ENCODE data around the gene PGK2. TPM values are rescaled to one million over a fixed set of nuclear protein-coding genes. Genes with fewer than 3 reads are reported as not detected.
"Not testable (repeated sequence)": the region's sequence is repeated elsewhere in the genome, so short reads cannot be mapped to it uniquely, and the experiment has no call there.

PGK2 gene
- total RNA-seq, result not detected

- Mint-ChIP-seq H3K27me3 (no peaks in the 10 kb centered on the region), H3K9me3 (peaks cover 10% of the 10 kb centered on the region), H3K4me1 (no peaks in the 10 kb centered on the region), H3K4me3 (no peak within 1 kb of the TSS), H3K27ac (no peak within 1 kb of the TSS), H3K36me3 (ENCODE audit: low read depth) (no peaks in the 10 kb centered on the region)
- no peak for DNase-seq
- POLR2A ChIA-PET, result no interaction called here
- CTCF ChIA-PET, result no interaction called here
These were observed at the start of gene PGK2 for GRCh38 chr6:49787176-49787575. Gene PGK2 (minus strand): TSS chr6:49787285. CDS start chr6:49787187, 98 bp downstream.

- no peak for DNase-seq
- ChIA-PET CTCF (no interaction called here), POLR2A (no interaction called here)
- Mint-ChIP-seq H3K4me1 (no peaks in the 10 kb centered on the region), H3K36me3 (ENCODE audit: low read depth) (no peaks in the 10 kb centered on the region), H3K4me3 (no peak overlapping the region), H3K27me3 (no peaks in the 10 kb centered on the region), H3K27ac (no peak overlapping the region), H3K9me3 (no peaks in the 10 kb centered on the region)
These were observed 48.1 kb upstream of the PGK2 start for GRCh38 chr6:49835140-49835539.

- no peak overlapping the region for H3K27ac Mint-ChIP-seq
- DNase-seq, result no peak
- no peaks in the 10 kb centered on the region for H3K9me3 Mint-ChIP-seq
- H3K36me3 Mint-ChIP-seq (ENCODE audit: low read depth), result no peaks in the 10 kb centered on the region
- no peaks in the 10 kb centered on the region for H3K4me1 Mint-ChIP-seq
- CTCF ChIA-PET, result no interaction called here
- no peaks in the 10 kb centered on the region for H3K27me3 Mint-ChIP-seq
- POLR2A ChIA-PET, result no interaction called here
- no peak overlapping the region for H3K4me3 Mint-ChIP-seq
These were observed 46.3 kb upstream of the PGK2 start for GRCh38 chr6:49833386-49833785.

- H3K36me3 Mint-ChIP-seq (ENCODE audit: low read depth), result no peaks in the 10 kb centered on the region
- ChIA-PET CTCF (no interaction called here), POLR2A (no interaction called here)
- H3K4me3 Mint-ChIP-seq, result no peak overlapping the region
- no peak overlapping the region for H3K27ac Mint-ChIP-seq
- no peaks in the 10 kb centered on the region for H3K4me1 Mint-ChIP-seq
- H3K9me3 Mint-ChIP-seq, result no peaks in the 10 kb centered on the region
- H3K27me3 Mint-ChIP-seq, result no peaks in the 10 kb centered on the region
- DNase-seq, result no peak
These were observed 39.8 kb upstream of the PGK2 start for GRCh38 chr6:49826743-49827406.

GRCh38 chr6:49815166-49815565, 28.1 kb upstream of the PGK2 start:
- POLR2A ChIA-PET, result no interaction called here
- Mint-ChIP-seq H3K9me3 (no peaks in the 10 kb centered on the region), H3K36me3 (ENCODE audit: low read depth) (no peaks in the 10 kb centered on the region), H3K4me1 (no peaks in the 10 kb centered on the region), H3K4me3 (no peak overlapping the region), H3K27ac (no peak overlapping the region), H3K27me3 (no peaks in the 10 kb centered on the region)
- no peak for DNase-seq
- CTCF ChIA-PET, result no interaction called here

- Mint-ChIP-seq H3K36me3 (ENCODE audit: low read depth) (no peaks in the 10 kb centered on the region), H3K4me1 (no peaks in the 10 kb centered on the region), H3K4me3 (no peak overlapping the region), H3K9me3 (no peaks in the 10 kb centered on the region), H3K27me3 (no peaks in the 10 kb centered on the region), H3K27ac (no peak overlapping the region)
- DNase-seq, result no peak
- POLR2A ChIA-PET, result no interaction called here
- CTCF ChIA-PET, result no interaction called here
These were observed 26.2 kb upstream of the PGK2 start for GRCh38 chr6:49813248-49813647.

- Mint-ChIP-seq H3K4me3 (no peak overlapping the region), H3K4me1 (no peaks in the 10 kb centered on the region), H3K27ac (no peak overlapping the region), H3K27me3 (no peaks in the 10 kb centered on the region), H3K9me3 (peaks cover 2% of the 10 kb centered on the region), H3K36me3 (ENCODE audit: low read depth) (no peaks in the 10 kb centered on the region)
- DNase-seq, result no peak
- CTCF ChIA-PET, result no interaction called here
- POLR2A ChIA-PET, result no interaction called here
These were observed 19.1 kb upstream of the PGK2 start for GRCh38 chr6:49806145-49806544.

GRCh38 chr6:49805246-49805645, 18.2 kb upstream of the PGK2 start:
- ChIA-PET CTCF (no interaction called here), POLR2A (no interaction called here)
- Mint-ChIP-seq H3K27ac (no peak overlapping the region), H3K9me3 (peaks cover 2% of the 10 kb centered on the region), H3K36me3 (ENCODE audit: low read depth) (no peaks in the 10 kb centered on the region), H3K27me3 (no peaks in the 10 kb centered on the region), H3K4me1 (no peaks in the 10 kb centered on the region), H3K4me3 (no peak overlapping the region)
- no peak for DNase-seq

GRCh38 chr6:49801525-49801924, 14.4 kb upstream of the PGK2 start:
- H3K36me3 Mint-ChIP-seq (ENCODE audit: low read depth), result no peaks in the 10 kb centered on the region
- CTCF ChIA-PET, result no interaction called here

GRCh38 chr6:49799090-49799489, 12.0 kb upstream of the PGK2 start:
- DNase-seq, result no peak
- Mint-ChIP-seq H3K27ac (no peak overlapping the region), H3K9me3 (peaks cover 2% of the 10 kb centered on the region), H3K4me3 (no peak overlapping the region), H3K27me3 (no peaks in the 10 kb centered on the region), H3K4me1 (no peaks in the 10 kb centered on the region), H3K36me3 (ENCODE audit: low read depth) (no peaks in the 10 kb centered on the region)
- ChIA-PET POLR2A (no interaction called here), CTCF (no interaction called here)

More at GRCh38 chr6:49801525-49801924, 14.4 kb upstream of the PGK2 start:
- Mint-ChIP-seq H3K27ac (no peak overlapping the region), H3K9me3 (peaks cover 2% of the 10 kb centered on the region), H3K4me3 (no peak overlapping the region), H3K4me1 (no peaks in the 10 kb centered on the region), H3K27me3 (no peaks in the 10 kb centered on the region)
- POLR2A ChIA-PET, result no interaction called here
- no peak for DNase-seq

GRCh38 chr6:49796842-49797455, 9.9 kb upstream of the PGK2 start:
- DNase-seq; POLR2A ChIA-PET; H3K27me3 Mint-ChIP-seq; H3K4me3 Mint-ChIP-seq; H3K4me1 Mint-ChIP-seq; H3K9me3 Mint-ChIP-seq; H3K27ac Mint-ChIP-seq; CTCF ChIA-PET; H3K36me3 Mint-ChIP-seq (ENCODE audit: low read depth): not testable (repeated sequence)

- H3K27ac Mint-ChIP-seq, result no peak overlapping the region
- no peak overlapping the region for H3K4me3 Mint-ChIP-seq
- H3K4me1 Mint-ChIP-seq, result no peaks in the 10 kb centered on the region
- peaks cover 10% of the 10 kb centered on the region for H3K9me3 Mint-ChIP-seq
- POLR2A ChIA-PET, result no interaction called here
- DNase-seq, result no peak
- CTCF ChIA-PET, result no interaction called here
- no peaks in the 10 kb centered on the region for H3K36me3 Mint-ChIP-seq (ENCODE audit: low read depth)
- H3K27me3 Mint-ChIP-seq, result no peaks in the 10 kb centered on the region
These were observed 3.3 kb upstream of the PGK2 start for GRCh38 chr6:49790341-49790740.

- H3K9me3 Mint-ChIP-seq, result peaks cover 10% of the 10 kb centered on the region
- ChIA-PET CTCF (no interaction called here), POLR2A (no interaction called here)
These were observed 2.8 kb downstream of the PGK2 start for GRCh38 chr6:49784272-49784671.

GRCh38 chr6:49782725-49783124, 4.4 kb downstream of the PGK2 start:
- Mint-ChIP-seq H3K27me3 (no peaks in the 10 kb centered on the region), H3K9me3 (peaks cover 9% of the 10 kb centered on the region), H3K36me3 (ENCODE audit: low read depth) (no peaks in the 10 kb centered on the region), H3K4me1 (no peaks in the 10 kb centered on the region), H3K27ac (no peak overlapping the region), H3K4me3 (no peak overlapping the region)
- CTCF ChIA-PET, result no interaction called here
- POLR2A ChIA-PET, result no interaction called here
- DNase-seq, result no peak

More at GRCh38 chr6:49784272-49784671, 2.8 kb downstream of the PGK2 start:
- Mint-ChIP-seq H3K4me1 (no peaks in the 10 kb centered on the region), H3K4me3 (no peak overlapping the region), H3K27me3 (no peaks in the 10 kb centered on the region), H3K36me3 (ENCODE audit: low read depth) (no peaks in the 10 kb centered on the region), H3K27ac (no peak overlapping the region)
- no peak for DNase-seq

Measured in activated CD4-positive, alpha-beta memory T cell treated with anti-CD3 and anti-CD28 coated beads, Interleukin-2, amount 10 ng/mL, durations not matched to agents 7 days and 5 days (primary cell).